Activated CD4-positive, alpha-beta memory T cell treated with anti-CD3 and anti-CD28 coated beads, Interleukin-2, amount 10 ng/mL, durations not matched to agents 7 days and 5 days (primary cell): ENCODE results near the gene RNPS1. TPM values are rescaled to one million over a fixed set of nuclear protein-coding genes. Genes with fewer than 3 reads are reported as not detected.

Experiments used
- CTCF ChIA-PET: fragments of 350-600 bp; sonication (Branson Sonifier 250); formaldehyde crosslinking; loops from one replicate; lab custom pipeline; 2021; ENCODE audit warnings: antibody characterized with exemption, inconsistent platforms; lab: Charles Lee
- POLR2A ChIA-PET: fragments of 350-600 bp; sonication (Branson Sonifier 250); formaldehyde crosslinking; loops from one replicate; lab custom pipeline; 2021; ENCODE audit warnings: antibody characterized with exemption; lab: Charles Lee
- DNase-seq: peaks from one replicate; pipeline ENCODE4 v3.0.0-alpha.2; 2020
- H3K27ac Mint-ChIP-seq: one replicate; pipeline ENCODE4 v1.8.0; 2021; ENCODE audit warnings: mild to moderate bottlenecking, mixed read lengths
- H3K27me3 Mint-ChIP-seq: one replicate; pipeline ENCODE4 v1.8.0; 2021; ENCODE audit warnings: mixed read lengths
- H3K36me3 Mint-ChIP-seq: one replicate; pipeline ENCODE4 v1.8.0; 2021; ENCODE audit warnings: low read depth, mixed read lengths
- H3K4me1 Mint-ChIP-seq: one replicate; pipeline ENCODE4 v1.8.0; 2021; ENCODE audit warnings: mixed read lengths
- H3K4me3 Mint-ChIP-seq: one replicate; pipeline ENCODE4 v1.8.0; 2021; ENCODE audit warnings: mild to moderate bottlenecking, mixed read lengths
- H3K9me3 Mint-ChIP-seq: one replicate; pipeline ENCODE4 v1.8.0; 2021; ENCODE audit warnings: mixed read lengths
- total RNA-seq, 2 experiments: library from RNA; stranded (reverse); gene quantifications; one replicate each; pipeline ENCODE4 v1.2.3, GENCODE V29; 2021

The RNPS1 gene
- total RNA-seq, 2 experiments from 2014 or later, result 218 to 222 TPM

- ChIA-PET CTCF (no interaction called here), POLR2A (interaction anchor here (2.8 kb wide), 1 partner anchor 54 kb away, joined by 11 read pairs; the partner anchor contains the start of gene TRAF7)
- H3K4me3 Mint-ChIP-seq, result no peak overlapping the region
- DNase-seq, result no peak
- no peak overlapping the region for H3K27ac Mint-ChIP-seq
- no peaks in the 10 kb centered on the region for H3K9me3 Mint-ChIP-seq
- no peaks in the 10 kb centered on the region for H3K27me3 Mint-ChIP-seq
- H3K36me3 Mint-ChIP-seq, result peaks cover 29% of the 10 kb centered on the region
- peaks cover 46% of the 10 kb centered on the region for H3K4me1 Mint-ChIP-seq
Measured at GRCh38 chr16:2208772-2209171, 59.2 kb downstream of the RNPS1 start.

- Mint-ChIP-seq H3K36me3 (peaks cover 27% of the 10 kb centered on the region), H3K4me1 (peaks cover 44% of the 10 kb centered on the region), H3K27ac (no peak overlapping the region), H3K9me3 (no peaks in the 10 kb centered on the region), H3K4me3 (no peak overlapping the region), H3K27me3 (no peaks in the 10 kb centered on the region)
- POLR2A ChIA-PET, result interaction anchor here (2.8 kb wide), 1 partner anchor 54 kb away, joined by 11 read pairs; the partner anchor contains the start of gene TRAF7
- no peak for DNase-seq
- CTCF ChIA-PET, result no interaction called here
Measured at GRCh38 chr16:2208308-2208707, 59.6 kb downstream of the RNPS1 start.

- Mint-ChIP-seq H3K9me3 (no peaks in the 10 kb centered on the region), H3K27ac (peak overlapping the region; percentile 20), H3K36me3 (peaks cover 25% of the 10 kb centered on the region), H3K4me1 (peaks cover 40% of the 10 kb centered on the region), H3K4me3 (peak overlapping the region; percentile 9), H3K27me3 (no peaks in the 10 kb centered on the region)
- no peak for DNase-seq
- CTCF ChIA-PET, result no interaction called here
- POLR2A ChIA-PET, result interaction anchor here (2.8 kb wide), 2 partner anchors 43 to 54 kb away, joined by 10 to 11 read pairs; partner anchors contain the start of genes ECI1 and TRAF7
Measured at GRCh38 chr16:2207872-2208271, 60.1 kb downstream of the RNPS1 start.

- ChIA-PET CTCF (interaction anchor here (0.9 to 1.0 kb wide), 3 partner anchors 8 to 52 kb away, joined by 3 read pairs; partner anchors contain the start of gene PGP), POLR2A (interaction anchor here (1.0 to 4.7 kb wide), 7 partner anchors 9 to 211 kb away, joined by 3 to 43 read pairs (median 10); partner anchors contain the start of genes E4F1, ECI1, PGP and TRAF7)
Measured at GRCh38 chr16:2206780-2207433, 61.0 kb downstream of the RNPS1 start.

GRCh38 chr16:2206420-2206779 lies 61.5 kb downstream of the RNPS1 start:
- H3K27ac Mint-ChIP-seq, result peak overlapping the region; percentile 72
- ChIA-PET POLR2A (interaction anchor here (1.0 to 4.7 kb wide), 10 partner anchors 9 to 211 kb away, joined by 3 to 43 read pairs (median 4); partner anchors contain the start of genes E4F1, ECI1, PGP and TRAF7), CTCF (interaction anchor here (0.9 to 1.0 kb wide), 2 partner anchors 8 to 52 kb away, joined by 3 read pairs; partner anchors contain the start of gene PGP)
- H3K4me1 Mint-ChIP-seq, result peaks cover 30% of the 10 kb centered on the region
- no peak for DNase-seq
- H3K4me3 Mint-ChIP-seq, result peak overlapping the region; percentile 73
- H3K36me3 Mint-ChIP-seq, result peaks cover 19% of the 10 kb centered on the region
- peaks cover 6% of the 10 kb centered on the region for H3K27me3 Mint-ChIP-seq
- no peaks in the 10 kb centered on the region for H3K9me3 Mint-ChIP-seq

More at GRCh38 chr16:2206780-2207433, 61.0 kb downstream of the RNPS1 start:
- peaks cover 22% of the 10 kb centered on the region for H3K36me3 Mint-ChIP-seq
- no peak for DNase-seq
- peaks cover 32% of the 10 kb centered on the region for H3K4me1 Mint-ChIP-seq
- no peaks in the 10 kb centered on the region for H3K9me3 Mint-ChIP-seq
- peaks cover 4% of the 10 kb centered on the region for H3K27me3 Mint-ChIP-seq
- peak overlapping the region; percentile 72 for H3K27ac Mint-ChIP-seq
- H3K4me3 Mint-ChIP-seq, result peak overlapping the region; percentile 73

DNA sequence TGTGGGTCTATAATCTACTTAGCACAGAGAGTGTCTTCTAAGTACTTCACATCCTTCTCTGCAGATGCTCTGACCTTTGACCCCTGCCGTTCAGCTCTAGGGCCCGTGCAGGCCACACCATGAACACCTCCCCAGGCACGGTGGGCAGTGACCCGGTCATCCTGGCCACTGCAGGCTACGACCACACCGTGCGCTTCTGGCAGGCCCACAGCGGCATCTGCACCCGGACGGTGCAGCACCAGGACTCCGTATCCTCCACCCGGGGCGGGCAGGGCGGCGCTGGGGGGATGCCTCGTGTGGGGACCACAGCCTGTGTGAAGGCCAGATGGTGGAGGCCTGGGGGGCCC lies 62.0 kb downstream of the RNPS1 start:
- no peak for DNase-seq
- CTCF ChIA-PET, result interaction anchor here (0.9 to 1.0 kb wide), 2 partner anchors 51 to 296 kb away, joined by 3 read pairs; no protein-coding TSS in a partner anchor
- POLR2A ChIA-PET, result interaction anchor here (1.0 to 4.7 kb wide), 13 partner anchors 10 to 241 kb away, joined by 3 to 43 read pairs (median 3); partner anchors contain the start of genes E4F1, ECI1, PGP and RPS2
- Mint-ChIP-seq H3K4me1 (peaks cover 30% of the 10 kb centered on the region), H3K4me3 (peak overlapping the region; percentile 73), H3K36me3 (peaks cover 19% of the 10 kb centered on the region), H3K27me3 (peaks cover 6% of the 10 kb centered on the region), H3K27ac (peak overlapping the region; percentile 72), H3K9me3 (no peaks in the 10 kb centered on the region)

- H3K27me3 Mint-ChIP-seq, result peaks cover 9% of the 10 kb centered on the region
- peak within 1 kb of the TSS; percentile 73 for H3K27ac Mint-ChIP-seq
- ChIA-PET CTCF (interaction anchor here (1.0 kb wide), 1 partner anchor 296 kb away, joined by 3 read pairs; no protein-coding TSS in a partner anchor), POLR2A (interaction anchor here (1.0 to 4.7 kb wide), 12 partner anchors 10 to 240 kb away, joined by 3 to 43 read pairs (median 4); partner anchors contain the start of genes E4F1, ECI1, PGP and RPS2)
- peaks cover 30% of the 10 kb centered on the region for H3K4me1 Mint-ChIP-seq
- peaks cover 19% of the 10 kb centered on the region for H3K36me3 Mint-ChIP-seq
- DNase-seq, result peak; percentile 91
- H3K9me3 Mint-ChIP-seq, result no peaks in the 10 kb centered on the region
- peak within 1 kb of the TSS; percentile 73 for H3K4me3 Mint-ChIP-seq
Measured at GRCh38 chr16:2205104-2205966, 62.6 kb downstream of the RNPS1 start, which contains the start of gene MLST8. Gene MLST8, plus strand, starts transcription at chr16:2205454. Its CDS starts 632 bp downstream, at chr16:2206086.

GRCh38 chr16:2204416-2205103 lies 63.4 kb downstream of the RNPS1 start:
- CTCF ChIA-PET, result interaction anchor here (0.8 to 1.0 kb wide), 2 partner anchors 10 to 297 kb away, joined by 3 to 4 read pairs; no protein-coding TSS in a partner anchor
- H3K36me3 Mint-ChIP-seq, result peaks cover 19% of the 10 kb centered on the region
- no peaks in the 10 kb centered on the region for H3K9me3 Mint-ChIP-seq
- H3K4me1 Mint-ChIP-seq, result peaks cover 30% of the 10 kb centered on the region
- POLR2A ChIA-PET, result interaction anchor here (1.2 to 4.7 kb wide), 7 partner anchors 10 to 239 kb away, joined by 3 to 43 read pairs (median 6); partner anchors contain the start of genes PGP, RPS2 and TRAF7
- H3K27me3 Mint-ChIP-seq, result peaks cover 11% of the 10 kb centered on the region
- peak overlapping the region; percentile 28 for H3K27ac Mint-ChIP-seq
- H3K4me3 Mint-ChIP-seq, result peak overlapping the region; percentile 73
- no peak for DNase-seq

Other genes starting within 250 kb of the RNPS1 start
- under 1 TPM; 0.48 to 0.65 TPM for gene NPW, start 248.3 kb downstream of the RNPS1 start, total RNA-seq
- under 1 TPM; 0.85 to 0.96 TPM for gene NHERF2, start 241.2 kb downstream of the RNPS1 start, total RNA-seq
- gene NTHL1, start 220.3 kb downstream of the RNPS1 start, total RNA-seq, result 10 to 100 TPM; 22.5 to 24.5 TPM
- gene TSC2, start 220.1 kb downstream of the RNPS1 start, total RNA-seq, result 10 to 100 TPM; 88.4 to 90.1 TPM
- 10 to 100 TPM; 60.5 to 69.6 TPM for gene PKD1, start 132.2 kb downstream of the RNPS1 start, total RNA-seq
- gene RAB26, start 119.5 kb downstream of the RNPS1 start, total RNA-seq, result 1 to 10 TPM in 1 of 2 experiments, under 1 TPM in 1; 0.83 to 1.1 TPM
- gene TRAF7, start 112.3 kb downstream of the RNPS1 start, total RNA-seq, result 10 to 100 TPM; 57.3 to 60.3 TPM
- 1 to 10 TPM in 1 of 2 experiments, under 1 TPM in 1; 0.18 to 1.4 TPM for gene CASKIN1, start 71.5 kb downstream of the RNPS1 start, total RNA-seq
- gene MLST8, start 62.7 kb downstream of the RNPS1 start, total RNA-seq, result 10 to 100 TPM; 32.6 to 33.7 TPM
- gene BRICD5, start 57.3 kb downstream of the RNPS1 start, total RNA-seq, result 10 to 100 TPM; 10.3 to 12.5 TPM
- 10 to 100 TPM; 17.9 to 19.2 TPM for gene PGP, start 53.3 kb downstream of the RNPS1 start, total RNA-seq
- gene E4F1, start 44.5 kb downstream of the RNPS1 start, total RNA-seq, result 10 to 100 TPM; 26.3 to 29.4 TPM
- 1 to 10 TPM; 2.0 to 2.3 TPM for gene DNASE1L2, start 31.7 kb downstream of the RNPS1 start, total RNA-seq
- gene ECI1, start 16.5 kb downstream of the RNPS1 start, total RNA-seq, result 10 to 100 TPM; 43.0 to 44.8 TPM
- 1 to 10 TPM; 8.3 to 8.7 TPM for gene ABCA3, start 72.6 kb upstream of the RNPS1 start, total RNA-seq
- gene CCNF, start 161.3 kb upstream of the RNPS1 start, total RNA-seq, result 10 to 100 TPM; 74.5 to 75.8 TPM
- 10 to 100 TPM; 12.5 to 13.9 TPM for gene TEDC2, start 192.0 kb upstream of the RNPS1 start, total RNA-seq
- gene NTN3, start 203.2 kb upstream of the RNPS1 start, total RNA-seq, result not detected
- gene TBC1D24, start 207.0 kb upstream of the RNPS1 start, total RNA-seq, result 10 to 100 TPM; 11.4 to 13.7 TPM
- 100 to 1,000 TPM; 112 to 125 TPM for gene ATP6V0C, start 245.8 kb upstream of the RNPS1 start, total RNA-seq